ENCODE data around the gene SCAPER.

Gene SCAPER

GRCh38 chr15:76353023-76353577 is 552.0 kb downstream of the SCAPER start:
- FAIRE-seq (no peak), DNase-seq (ENCODE audit: extremely low spot score, insufficient read length, low read depth) (no peak)

- no peak for DNase-seq (ENCODE audit: extremely low spot score, insufficient read length, low read depth)
- FAIRE-seq = no peak
These were observed 555.7 kb downstream of the SCAPER start for GRCh38 chr15:76349301-76350070.

GRCh38 chr15:76347482-76348055 is 557.6 kb downstream of the SCAPER start:
- DNase-seq (ENCODE audit: extremely low spot score, insufficient read length, low read depth) (no peak), FAIRE-seq (no peak)

GRCh38 chr15:76346669-76347481 is 558.3 kb downstream of the SCAPER start:
- no peak for DNase-seq (ENCODE audit: extremely low spot score, insufficient read length, low read depth)
- no peak for FAIRE-seq

- DNase-seq (ENCODE audit: extremely low spot score, insufficient read length, low read depth) = no peak
- no peak for FAIRE-seq
These were observed 559.1 kb downstream of the SCAPER start for GRCh38 chr15:76345880-76346668.

- FAIRE-seq = no peak
- no peak for DNase-seq (ENCODE audit: extremely low spot score, insufficient read length, low read depth)
These were observed 559.6 kb downstream of the SCAPER start for GRCh38 chr15:76345583-76345879.

GRCh38 chr15:76344893-76345582 is 560.1 kb downstream of the SCAPER start:
- FAIRE-seq = no peak
- DNase-seq (ENCODE audit: extremely low spot score, insufficient read length, low read depth) = no peak

- no peak for FAIRE-seq
- no peak for DNase-seq (ENCODE audit: extremely low spot score, insufficient read length, low read depth)
These were observed 561.7 kb downstream of the SCAPER start for GRCh38 chr15:76343313-76343996.

- FAIRE-seq (no peak), DNase-seq (ENCODE audit: extremely low spot score, insufficient read length, low read depth) (no peak)
These were observed 562.5 kb downstream of the SCAPER start for GRCh38 chr15:76342382-76343201.

- no peak for FAIRE-seq
- no peak for DNase-seq (ENCODE audit: extremely low spot score, insufficient read length, low read depth)
These were observed 563.1 kb downstream of the SCAPER start for GRCh38 chr15:76342058-76342381.

GRCh38 chr15:76341366-76342057 is 563.6 kb downstream of the SCAPER start:
- FAIRE-seq (no peak), DNase-seq (ENCODE audit: extremely low spot score, insufficient read length, low read depth) (no peak)

- no peak for DNase-seq (ENCODE audit: extremely low spot score, insufficient read length, low read depth)
- FAIRE-seq = no peak
These were observed 564.3 kb downstream of the SCAPER start for GRCh38 chr15:76340803-76341365.

- DNase-seq (ENCODE audit: extremely low spot score, insufficient read length, low read depth) = no peak
- no peak for FAIRE-seq
These were observed 564.8 kb downstream of the SCAPER start for GRCh38 chr15:76340198-76340802.

GRCh38 chr15:76339305-76340197 is 565.6 kb downstream of the SCAPER start:
- peak; percentile 45 for FAIRE-seq

GRCh38 chr15:76338486-76339304 is 566.4 kb downstream of the SCAPER start:
- FAIRE-seq (no peak), DNase-seq (ENCODE audit: extremely low spot score, insufficient read length, low read depth) (no peak)

More at GRCh38 chr15:76339305-76340197, 565.6 kb downstream of the SCAPER start:
- DNase-seq (ENCODE audit: extremely low spot score, insufficient read length, low read depth) = no peak

Data from GM18507 (cell line).